Fibroblast of mammary gland (primary cell): Measurements from ENCODE around the gene ZDHHC14.

Experiments used
- DNase-seq: peaks from one replicate; pipeline ENCODE4 v3.0.0-alpha.2; 2010; ENCODE audit warnings: low read depth
- H3K4me3 ChIP-seq: 2 replicates; pipeline ENCODE4 v1.5.1; 2011; ENCODE audit warnings: low read depth, mild to moderate bottlenecking, low read length, moderate library complexity; ENCODE audit not compliant: control insufficient read depth
- CTCF ChIP-seq: conservative IDR thresholded peaks from 2 replicates; pipeline ENCODE4 v1.5.1; 2011; ENCODE audit warnings: low read depth, low read length, inconsistent platforms; ENCODE audit not compliant: control insufficient read depth, insufficient read depth

The ZDHHC14 gene

GRCh38 chr6:157538698-157539097 is 157.7 kb downstream of the ZDHHC14 start:
- no peak for DNase-seq
- TF ChIP-seq CTCF = no peak
- H3K4me3 ChIP-seq = no peak overlapping the region

GRCh38 chr6:157539421-157539822 is 158.4 kb downstream of the ZDHHC14 start:
- no peak overlapping the region for H3K4me3 ChIP-seq
- no peak for DNase-seq
- TF ChIP-seq CTCF = no peak

GRCh38 chr6:157539900-157540752 is 159.1 kb downstream of the ZDHHC14 start:
- no peak for TF ChIP-seq CTCF
- H3K4me3 ChIP-seq = no peak overlapping the region
- DNase-seq = no peak

- TF ChIP-seq CTCF = no peak
- H3K4me3 ChIP-seq = no peak overlapping the region
- no peak for DNase-seq
These were observed 160.8 kb downstream of the ZDHHC14 start for GRCh38 chr6:157541618-157542413.

- DNase-seq = no peak
- no peak overlapping the region for H3K4me3 ChIP-seq
- TF ChIP-seq CTCF = no peak
These were observed 161.6 kb downstream of the ZDHHC14 start for GRCh38 chr6:157542414-157543160.

GRCh38 chr6:157546321-157546720 is 165.3 kb downstream of the ZDHHC14 start:
- DNase-seq = no peak
- TF ChIP-seq CTCF = no peak
- H3K4me3 ChIP-seq = no peak overlapping the region
